WTC11 (cell line): ENCODE results near the gene GNB5. TPM values are rescaled to one million over a fixed set of nuclear protein-coding genes. Genes with fewer than 3 reads are reported as not detected.

Source experiments
- ATAC-seq: fragments of 200-7000 bp; cut with Tn5 transposase; 2 replicates; pipeline ENCODE4 v1.10.0; 2021; ENCODE audit warnings: mild to moderate bottlenecking, moderate library complexity
- CTCF ChIA-PET: fragments of 300-600 bp; sonication (Branson Sonifier 250); formaldehyde crosslinking; loops from one replicate; lab custom pipeline; 2021; ENCODE audit warnings: antibody characterized with exemption; lab: Charles Lee
- POLR2A ChIA-PET: fragments of 350-600 bp; sonication (Branson Sonifier 250); formaldehyde crosslinking; loops from one replicate; lab custom pipeline; 2021; ENCODE audit warnings: antibody characterized with exemption; lab: Charles Lee
- DNase-seq: peaks from one replicate; pipeline ENCODE4 v3.0.0; 2021; ENCODE audit warnings: low spot score
- H3K27ac Mint-ChIP-seq: 2 replicates; pipeline ENCODE4 v1.8.0; 2021; ENCODE audit warnings: mixed read lengths
- H3K27me3 Mint-ChIP-seq: 2 replicates; pipeline ENCODE4 v1.8.0; 2021; ENCODE audit warnings: low read depth, mild to moderate bottlenecking, moderate library complexity, mixed read lengths
- H3K36me3 Mint-ChIP-seq: 2 replicates; pipeline ENCODE4 v1.8.0; 2021; ENCODE audit warnings: mixed read lengths
- H3K4me1 Mint-ChIP-seq: 2 replicates; pipeline ENCODE4 v1.8.0; 2022; ENCODE audit warnings: mixed read lengths
- H3K4me3 Mint-ChIP-seq: 2 replicates; pipeline ENCODE4 v1.8.0; 2021; ENCODE audit warnings: mild to moderate bottlenecking, moderate library complexity, mixed read lengths
- H3K9me3 Mint-ChIP-seq: 2 replicates; pipeline ENCODE4 v1.8.0; 2021; ENCODE audit warnings: mixed read lengths
- FOXJ3 ChIP-seq: sonication (generic); formaldehyde crosslinking; IDR thresholded peaks from 2 replicates; pipeline ENCODE4 v1.9.0; 2021; ENCODE audit warnings: missing genetic modification reagents, mild to moderate bottlenecking, borderline replicate concordance
- FOXK1 ChIP-seq: sonication (generic); formaldehyde crosslinking; IDR thresholded peaks from 2 replicates; pipeline ENCODE4 v1.8.0; 2022; ENCODE audit warnings: mild to moderate bottlenecking, moderate library complexity, missing genetic modification reagents
- GRHL2 ChIP-seq: fragments of 250-450 bp; sonication (Bioruptor Pico); IDR thresholded peaks from 2 replicates; pipeline ENCODE4 v1.8.0; 2022; ENCODE audit warnings: mild to moderate bottlenecking, moderate library complexity; ENCODE audit not compliant: insufficient replicate concordance, severe bottlenecking
- KAT7 ChIP-seq: sonication (generic); formaldehyde crosslinking; IDR thresholded peaks from 2 replicates; pipeline ENCODE4 v1.8.1; 2023; ENCODE audit warnings: missing genetic modification reagents, mild to moderate bottlenecking, borderline replicate concordance
- SP1 ChIP-seq: sonication (generic); formaldehyde crosslinking; conservative IDR thresholded peaks from 2 replicates; pipeline ENCODE4 v1.8.1; 2022; ENCODE audit warnings: missing genetic modification reagents
- TEAD4 ChIP-seq: sonication (generic); formaldehyde crosslinking; IDR thresholded peaks from 2 replicates; pipeline ENCODE4 v1.8.0; 2022; ENCODE audit warnings: mild to moderate bottlenecking, missing genetic modification reagents
- ZBTB21 ChIP-seq: sonication (generic); formaldehyde crosslinking; IDR thresholded peaks from 2 replicates; pipeline ENCODE4 v1.8.1; 2023; ENCODE audit warnings: mild to moderate bottlenecking, missing genetic modification reagents, borderline replicate concordance
- ZNF121 ChIP-seq: sonication (generic); formaldehyde crosslinking; IDR thresholded peaks from 2 replicates; pipeline ENCODE4 v1.8.0; 2023; ENCODE audit warnings: missing genetic modification reagents
- ZNF219 ChIP-seq: sonication (generic); formaldehyde crosslinking; IDR thresholded peaks from 2 replicates; pipeline ENCODE4 v1.8.0; 2023; ENCODE audit warnings: missing genetic modification reagents, mild to moderate bottlenecking, borderline replicate concordance
- ZNF396 ChIP-seq: fragments of 250-450 bp; sonication (Bioruptor Pico); IDR thresholded peaks from 2 replicates; pipeline ENCODE4 v1.8.0; 2021; ENCODE audit warnings: mild to moderate bottlenecking, moderate library complexity, borderline replicate concordance
- total RNA-seq: library from RNA; stranded (reverse); gene quantifications from 3 replicates; pipeline ENCODE4 v1.2.3, GENCODE V29; 2021
- TF ChIP-seq, protein P1 (sequence below): sonication (generic); formaldehyde crosslinking; IDR thresholded peaks from 2 replicates; pipeline ENCODE4 v1.8.1; 2023; ENCODE audit warnings: mild to moderate bottlenecking, missing genetic modification reagents, borderline replicate concordance
- TF ChIP-seq, protein P2 (sequence below): fragments of 250-450 bp; sonication (Bioruptor Pico); conservative IDR thresholded peaks from 2 replicates; pipeline ENCODE4 v1.9.0; 2021; ENCODE audit warnings: mild to moderate bottlenecking
- TF ChIP-seq, protein P3 (sequence below): sonication (generic); formaldehyde crosslinking; IDR thresholded peaks from 2 replicates; pipeline ENCODE4 v1.8.1; 2022; ENCODE audit warnings: low read depth, mild to moderate bottlenecking, moderate library complexity, missing genetic modification reagents, borderline replicate concordance
- TF ChIP-seq, protein P4 (sequence below): sonication (generic); formaldehyde crosslinking; IDR thresholded peaks from 2 replicates; pipeline ENCODE4 v1.8.1; 2022; ENCODE audit warnings: low read depth, missing genetic modification reagents, borderline replicate concordance
- TF ChIP-seq, protein P5 (sequence below): sonication (generic); formaldehyde crosslinking; IDR thresholded peaks from 2 replicates; pipeline ENCODE4 v1.8.1; 2022; ENCODE audit warnings: missing genetic modification reagents, borderline replicate concordance

GNB5 gene
- total RNA-seq, 1 experiment from 2014 or later = 37.0 TPM

DNA sequence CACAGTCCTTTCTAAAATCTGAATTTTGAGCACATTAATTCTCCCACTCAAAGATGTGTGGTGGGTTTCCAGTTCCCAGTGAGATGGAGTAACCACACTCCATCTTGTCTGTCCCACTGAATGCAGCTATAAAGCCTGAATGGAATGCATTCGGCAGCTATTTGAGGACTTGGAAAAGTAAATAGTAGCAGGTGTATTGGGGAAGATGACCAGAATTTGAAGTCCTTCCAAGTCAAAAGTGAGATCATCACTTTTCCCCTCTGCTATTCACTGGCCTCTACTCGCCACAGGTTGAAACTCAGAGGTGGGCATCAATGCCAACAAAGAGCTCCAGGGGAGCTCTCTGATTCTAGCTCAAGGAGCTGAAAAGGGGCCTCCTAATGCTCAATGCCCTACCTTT lies 8.1 kb upstream of the GNB5 start (continued):
- TF ChIP-seq, protein P1, sequence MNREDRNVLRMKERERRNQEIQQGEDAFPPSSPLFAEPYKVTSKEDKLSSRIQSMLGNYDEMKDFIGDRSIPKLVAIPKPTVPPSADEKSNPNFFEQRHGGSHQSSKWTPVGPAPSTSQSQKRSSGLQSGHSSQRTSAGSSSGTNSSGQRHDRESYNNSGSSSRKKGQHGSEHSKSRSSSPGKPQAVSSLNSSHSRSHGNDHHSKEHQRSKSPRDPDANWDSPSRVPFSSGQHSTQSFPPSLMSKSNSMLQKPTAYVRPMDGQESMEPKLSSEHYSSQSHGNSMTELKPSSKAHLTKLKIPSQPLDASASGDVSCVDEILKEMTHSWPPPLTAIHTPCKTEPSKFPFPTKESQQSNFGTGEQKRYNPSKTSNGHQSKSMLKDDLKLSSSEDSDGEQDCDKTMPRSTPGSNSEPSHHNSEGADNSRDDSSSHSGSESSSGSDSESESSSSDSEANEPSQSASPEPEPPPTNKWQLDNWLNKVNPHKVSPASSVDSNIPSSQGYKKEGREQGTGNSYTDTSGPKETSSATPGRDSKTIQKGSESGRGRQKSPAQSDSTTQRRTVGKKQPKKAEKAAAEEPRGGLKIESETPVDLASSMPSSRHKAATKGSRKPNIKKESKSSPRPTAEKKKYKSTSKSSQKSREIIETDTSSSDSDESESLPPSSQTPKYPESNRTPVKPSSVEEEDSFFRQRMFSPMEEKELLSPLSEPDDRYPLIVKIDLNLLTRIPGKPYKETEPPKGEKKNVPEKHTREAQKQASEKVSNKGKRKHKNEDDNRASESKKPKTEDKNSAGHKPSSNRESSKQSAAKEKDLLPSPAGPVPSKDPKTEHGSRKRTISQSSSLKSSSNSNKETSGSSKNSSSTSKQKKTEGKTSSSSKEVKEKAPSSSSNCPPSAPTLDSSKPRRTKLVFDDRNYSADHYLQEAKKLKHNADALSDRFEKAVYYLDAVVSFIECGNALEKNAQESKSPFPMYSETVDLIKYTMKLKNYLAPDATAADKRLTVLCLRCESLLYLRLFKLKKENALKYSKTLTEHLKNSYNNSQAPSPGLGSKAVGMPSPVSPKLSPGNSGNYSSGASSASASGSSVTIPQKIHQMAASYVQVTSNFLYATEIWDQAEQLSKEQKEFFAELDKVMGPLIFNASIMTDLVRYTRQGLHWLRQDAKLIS (CRISPR knock-in tag) = no peak
- TF ChIP-seq, protein P2, sequence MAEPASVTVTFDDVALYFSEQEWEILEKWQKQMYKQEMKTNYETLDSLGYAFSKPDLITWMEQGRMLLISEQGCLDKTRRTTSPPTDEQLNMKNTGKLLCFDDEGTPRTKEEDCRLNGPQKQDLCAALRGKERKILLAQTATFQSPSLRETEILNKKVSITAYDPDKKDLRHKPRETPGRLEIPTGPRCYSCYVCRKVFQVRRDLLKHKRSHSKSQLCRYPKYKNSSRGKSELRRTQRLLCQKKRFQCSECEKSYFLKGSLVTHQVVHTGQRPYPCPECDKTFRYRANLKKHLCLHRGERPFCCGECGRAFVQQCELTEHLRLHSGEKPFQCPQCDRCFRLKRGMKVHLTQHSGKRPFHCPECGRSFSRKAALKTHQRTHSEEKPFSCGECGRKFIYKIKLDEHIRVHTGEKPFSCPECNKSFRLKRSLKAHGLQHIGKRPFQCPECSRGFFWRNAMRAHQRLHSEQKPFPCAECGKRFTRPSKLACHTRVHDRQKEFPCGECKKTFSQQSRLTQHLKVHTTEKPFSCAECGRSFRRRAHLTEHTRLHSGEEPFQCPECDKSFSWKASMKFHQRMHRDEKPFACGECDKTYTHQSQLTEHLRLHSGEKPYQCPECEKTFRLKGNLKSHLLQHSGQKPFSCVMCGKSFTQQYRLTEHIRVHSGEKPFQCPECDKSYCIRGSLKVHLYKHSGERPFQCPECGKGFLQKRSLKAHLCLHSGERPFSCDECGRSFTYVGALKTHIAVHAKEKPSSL (CRISPR knock-in tag) = no peak

DNA sequence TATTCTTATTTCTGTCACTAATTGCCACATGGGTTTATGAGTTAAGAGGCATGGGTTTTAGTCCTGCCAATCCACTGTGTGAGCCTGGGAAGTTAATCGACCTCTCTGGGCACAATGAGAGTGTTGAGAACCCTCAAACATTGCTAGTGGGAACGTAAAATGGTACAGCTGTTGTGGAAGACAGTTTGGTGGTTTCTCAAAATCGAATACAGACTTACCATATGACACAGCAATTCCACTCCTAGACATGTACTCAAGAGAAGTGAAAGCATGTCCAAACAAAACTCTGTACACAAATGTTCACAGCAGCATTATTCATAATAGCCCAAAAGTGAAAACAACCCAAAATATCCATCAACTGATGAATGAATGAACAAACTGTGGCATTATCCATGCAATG lies 5.7 kb upstream of the GNB5 start:
- H3K27me3 Mint-ChIP-seq = no peaks in the 10 kb centered on the region
- ChIA-PET CTCF (interaction anchor here (1.0 to 1.9 kb wide), 2 partner anchors 11 to 13 kb away, joined by 5 to 8 read pairs; no protein-coding TSS in a partner anchor), POLR2A (no interaction called here)
- H3K4me1 Mint-ChIP-seq = no peaks in the 10 kb centered on the region
- ATAC-seq = no peak
- H3K27ac Mint-ChIP-seq = no peak overlapping the region
- no peak overlapping the region for H3K4me3 Mint-ChIP-seq
- H3K36me3 Mint-ChIP-seq = peaks cover 26% of the 10 kb centered on the region; the same call in 1 of the 2 replicates
- no peak for TF ChIP-seq GRHL2 (CRISPR knock-in tag)
- no peak for TF ChIP-seq ZNF219 (CRISPR knock-in tag)
- TF ChIP-seq FOXK1 (CRISPR knock-in tag) = no peak
- TF ChIP-seq, protein P3, sequence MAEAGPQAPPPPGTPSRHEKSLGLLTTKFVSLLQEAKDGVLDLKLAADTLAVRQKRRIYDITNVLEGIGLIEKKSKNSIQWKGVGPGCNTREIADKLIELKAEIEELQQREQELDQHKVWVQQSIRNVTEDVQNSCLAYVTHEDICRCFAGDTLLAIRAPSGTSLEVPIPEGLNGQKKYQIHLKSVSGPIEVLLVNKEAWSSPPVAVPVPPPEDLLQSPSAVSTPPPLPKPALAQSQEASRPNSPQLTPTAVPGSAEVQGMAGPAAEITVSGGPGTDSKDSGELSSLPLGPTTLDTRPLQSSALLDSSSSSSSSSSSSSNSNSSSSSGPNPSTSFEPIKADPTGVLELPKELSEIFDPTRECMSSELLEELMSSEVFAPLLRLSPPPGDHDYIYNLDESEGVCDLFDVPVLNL (CRISPR knock-in tag) = no peak
- TF ChIP-seq ZNF121 (CRISPR knock-in tag) = no peak
- TF ChIP-seq FOXJ3 = no peak
- TF ChIP-seq KAT7 (CRISPR knock-in tag) = no peak
- TF ChIP-seq, protein P4, sequence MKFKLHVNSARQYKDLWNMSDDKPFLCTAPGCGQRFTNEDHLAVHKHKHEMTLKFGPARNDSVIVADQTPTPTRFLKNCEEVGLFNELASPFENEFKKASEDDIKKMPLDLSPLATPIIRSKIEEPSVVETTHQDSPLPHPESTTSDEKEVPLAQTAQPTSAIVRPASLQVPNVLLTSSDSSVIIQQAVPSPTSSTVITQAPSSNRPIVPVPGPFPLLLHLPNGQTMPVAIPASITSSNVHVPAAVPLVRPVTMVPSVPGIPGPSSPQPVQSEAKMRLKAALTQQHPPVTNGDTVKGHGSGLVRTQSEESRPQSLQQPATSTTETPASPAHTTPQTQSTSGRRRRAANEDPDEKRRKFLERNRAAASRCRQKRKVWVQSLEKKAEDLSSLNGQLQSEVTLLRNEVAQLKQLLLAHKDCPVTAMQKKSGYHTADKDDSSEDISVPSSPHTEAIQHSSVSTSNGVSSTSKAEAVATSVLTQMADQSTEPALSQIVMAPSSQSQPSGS (CRISPR knock-in tag) = no peak
- no peak for TF ChIP-seq ZNF396 (CRISPR knock-in tag)
- TF ChIP-seq, protein P5, sequence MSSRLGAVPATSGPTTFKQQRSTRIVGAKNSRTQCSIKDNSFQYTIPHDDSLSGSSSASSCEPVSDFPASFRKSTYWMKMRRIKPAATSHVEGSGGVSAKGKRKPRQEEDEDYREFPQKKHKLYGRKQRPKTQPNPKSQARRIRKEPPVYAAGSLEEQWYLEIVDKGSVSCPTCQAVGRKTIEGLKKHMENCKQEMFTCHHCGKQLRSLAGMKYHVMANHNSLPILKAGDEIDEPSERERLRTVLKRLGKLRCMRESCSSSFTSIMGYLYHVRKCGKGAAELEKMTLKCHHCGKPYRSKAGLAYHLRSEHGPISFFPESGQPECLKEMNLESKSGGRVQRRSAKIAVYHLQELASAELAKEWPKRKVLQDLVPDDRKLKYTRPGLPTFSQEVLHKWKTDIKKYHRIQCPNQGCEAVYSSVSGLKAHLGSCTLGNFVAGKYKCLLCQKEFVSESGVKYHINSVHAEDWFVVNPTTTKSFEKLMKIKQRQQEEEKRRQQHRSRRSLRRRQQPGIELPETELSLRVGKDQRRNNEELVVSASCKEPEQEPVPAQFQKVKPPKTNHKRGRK (CRISPR knock-in tag) = no peak
- no peak for TF ChIP-seq TEAD4 (CRISPR knock-in tag)
- TF ChIP-seq SP1 = no peak
- no peak for TF ChIP-seq ZBTB21
- DNase-seq = no peak
- H3K9me3 Mint-ChIP-seq = no peaks in the 10 kb centered on the region
